Measurements from ENCODE around the gene DNAJC7. TPM values are rescaled to one million over a fixed set of nuclear protein-coding genes. Genes with fewer than 3 reads are reported as not detected.
"Not testable (repeated sequence)": the region's sequence is repeated elsewhere in the genome, so short reads cannot be mapped to it uniquely, and the experiment has no call there.

Gene DNAJC7
- total RNA-seq, 6 experiments from 2014 or later: 32.7 to 40.3 (median 35.2) TPM

DNA sequence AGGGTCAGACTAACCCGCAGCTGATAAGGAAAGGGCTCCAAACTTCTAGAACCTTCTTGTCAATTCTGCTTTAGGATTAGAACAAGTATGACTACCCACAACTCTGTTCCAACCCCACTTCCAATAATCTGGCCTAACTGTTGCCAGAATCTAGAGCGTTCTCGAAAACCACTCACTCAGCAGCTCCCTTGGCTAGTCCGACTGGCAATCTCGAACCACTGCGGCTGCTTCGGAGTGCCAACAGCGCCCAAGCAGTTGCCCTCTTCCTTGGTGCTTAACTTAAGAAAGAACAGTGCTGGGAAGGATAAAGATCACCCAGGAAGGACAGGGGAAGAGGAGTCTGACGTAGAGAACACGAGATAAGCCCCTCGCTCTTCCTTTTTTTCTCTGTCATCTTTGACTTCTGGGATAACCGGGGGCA, 818 bp downstream of the DNAJC7 start:
- ATAC-seq: peak in 2 of 4 donors; percentile 6 to 7
- intact Hi-C loops (cut with DNase I): no loop called here
- no peak for DNase-seq
- Histone ChIP-seq H3K9me3 (no peaks in the 10 kb centered on the region), H3K4me1 (peaks cover 0 to 40% (median 11%) of the 10 kb centered on the region in 4 donors), H3K36me3 (no peaks in the 10 kb centered on the region), H3K27ac (peak overlapping the region; percentile 85 to 93 (median 90)), H3K4me3 (peak overlapping the region; percentile 88 to 99 (median 99)), H3K27me3 (no peaks in the 10 kb centered on the region)
- TF ChIP-seq, protein P1, sequence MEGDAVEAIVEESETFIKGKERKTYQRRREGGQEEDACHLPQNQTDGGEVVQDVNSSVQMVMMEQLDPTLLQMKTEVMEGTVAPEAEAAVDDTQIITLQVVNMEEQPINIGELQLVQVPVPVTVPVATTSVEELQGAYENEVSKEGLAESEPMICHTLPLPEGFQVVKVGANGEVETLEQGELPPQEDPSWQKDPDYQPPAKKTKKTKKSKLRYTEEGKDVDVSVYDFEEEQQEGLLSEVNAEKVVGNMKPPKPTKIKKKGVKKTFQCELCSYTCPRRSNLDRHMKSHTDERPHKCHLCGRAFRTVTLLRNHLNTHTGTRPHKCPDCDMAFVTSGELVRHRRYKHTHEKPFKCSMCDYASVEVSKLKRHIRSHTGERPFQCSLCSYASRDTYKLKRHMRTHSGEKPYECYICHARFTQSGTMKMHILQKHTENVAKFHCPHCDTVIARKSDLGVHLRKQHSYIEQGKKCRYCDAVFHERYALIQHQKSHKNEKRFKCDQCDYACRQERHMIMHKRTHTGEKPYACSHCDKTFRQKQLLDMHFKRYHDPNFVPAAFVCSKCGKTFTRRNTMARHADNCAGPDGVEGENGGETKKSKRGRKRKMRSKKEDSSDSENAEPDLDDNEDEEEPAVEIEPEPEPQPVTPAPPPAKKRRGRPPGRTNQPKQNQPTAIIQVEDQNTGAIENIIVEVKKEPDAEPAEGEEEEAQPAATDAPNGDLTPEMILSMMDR (IDR thresholded peaks at IDR 0.05): no peak
- TF ChIP-seq POLR2A (IDR thresholded peaks at IDR 0.05): no peak
- WGBS (ENCODE audit: insufficient coverage, low coverage, low lambda C conversion rate, missing lambda C conversion rate): 1% methylated on average over 12 of the region's 12 CpGs

DNA sequence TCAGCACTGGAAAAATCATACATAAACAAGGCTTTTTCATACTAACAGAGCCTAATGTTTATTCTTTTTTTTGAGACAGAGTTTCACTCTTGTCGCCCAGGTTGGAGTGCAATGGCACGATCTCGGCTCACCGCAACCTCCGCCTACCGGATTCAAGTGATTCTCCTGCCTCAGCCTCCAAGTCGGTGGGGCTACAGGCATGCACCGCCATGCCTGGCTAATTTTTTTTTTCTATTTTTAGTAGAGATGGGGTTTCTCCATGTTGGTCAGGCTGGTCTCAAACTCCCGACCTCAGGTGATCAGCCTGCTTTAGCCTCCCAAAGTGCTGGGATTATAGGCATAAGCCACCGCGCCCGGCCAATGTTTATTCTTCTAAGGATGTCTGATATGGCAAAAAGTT, 3.5 kb downstream of the DNAJC7 start:
- H3K4me3 ChIP-seq; DNase-seq; H3K36me3 ChIP-seq; H3K27ac ChIP-seq; H3K9me3 ChIP-seq; intact Hi-C loops (cut with DNase I); H3K27me3 ChIP-seq; ATAC-seq: not testable (repeated sequence)
- peaks cover 0 to 46% (median 9%) of the 10 kb centered on the region in 4 donors for H3K4me1 ChIP-seq
- 95% methylated on average over 12 of the region's 12 CpGs for WGBS (ENCODE audit: insufficient coverage, low coverage, low lambda C conversion rate, missing lambda C conversion rate)

DNA sequence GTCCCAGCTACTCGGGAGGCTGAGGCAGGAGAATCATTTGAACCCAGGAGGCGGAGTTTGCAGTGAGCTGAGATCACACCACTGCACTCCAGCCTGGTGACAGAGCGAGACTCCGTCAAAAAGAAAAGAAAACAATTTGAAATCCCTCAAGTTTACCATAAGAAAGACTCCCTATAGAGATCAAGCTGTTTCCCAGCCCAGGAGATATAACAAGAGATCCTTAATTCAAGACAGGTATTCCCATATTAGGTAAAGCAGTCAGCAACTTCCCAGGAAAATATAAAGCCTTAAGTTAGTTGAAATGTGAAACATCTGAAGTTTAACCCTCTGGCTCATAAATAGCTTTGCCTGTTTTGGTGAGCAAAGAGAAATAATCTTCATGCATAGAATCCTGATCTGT, 4.9 kb downstream of the DNAJC7 start:
- peaks cover 0 to 37% (median 9%) of the 10 kb centered on the region in 4 donors for H3K4me1 ChIP-seq
- ATAC-seq; DNase-seq; H3K36me3 ChIP-seq; H3K9me3 ChIP-seq; H3K4me3 ChIP-seq; H3K27me3 ChIP-seq; intact Hi-C loops (cut with DNase I); H3K27ac ChIP-seq: not testable (repeated sequence)
- WGBS (ENCODE audit: insufficient coverage, low coverage, low lambda C conversion rate, missing lambda C conversion rate): 81% methylated on average over 2 of the region's 4 CpGs

DNA sequence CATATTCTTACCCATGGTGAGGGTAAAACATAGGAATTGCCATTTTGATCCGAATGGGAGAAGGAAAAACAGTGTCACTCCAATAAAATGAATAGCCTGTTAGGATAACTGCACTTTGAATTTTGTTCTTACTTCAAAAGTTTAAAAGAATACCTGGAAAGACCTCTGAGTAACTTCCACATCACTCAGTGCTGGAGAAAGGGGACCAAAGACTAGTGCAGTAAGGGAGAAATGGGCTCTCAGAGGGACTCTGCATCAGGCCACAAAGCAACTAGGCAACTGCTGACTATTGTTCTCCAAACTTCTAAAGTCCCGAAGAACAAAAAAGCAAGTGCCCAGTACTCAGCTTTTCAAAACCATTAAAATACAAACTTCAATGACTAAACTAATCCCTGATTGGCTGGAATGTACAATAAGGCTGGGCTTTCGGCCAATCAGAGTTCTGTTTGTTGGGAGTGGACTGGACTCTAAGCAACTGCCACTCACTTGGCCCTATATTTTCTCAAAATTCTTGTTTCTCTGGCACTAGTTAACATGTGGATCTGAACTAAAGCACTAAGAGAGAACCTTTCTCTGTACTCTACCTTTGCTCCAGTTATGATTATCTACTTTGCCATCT, 6.2 kb downstream of the DNAJC7 start:
- no peak for ATAC-seq
- peaks cover 0 to 33% (median 6%) of the 10 kb centered on the region in 4 donors for H3K4me1 ChIP-seq
- WGBS (ENCODE audit: insufficient coverage, low coverage, low lambda C conversion rate, missing lambda C conversion rate): 76% methylated on average over 3 of the region's 3 CpGs
- no peaks in the 10 kb centered on the region for H3K9me3 ChIP-seq
- no peaks in the 10 kb centered on the region for H3K36me3 ChIP-seq
- DNase-seq: no peak
- H3K4me3 ChIP-seq: no peak overlapping the region
- TF ChIP-seq, protein P1 (IDR thresholded peaks at IDR 0.05): no peak
- no peak for TF ChIP-seq POLR2A (IDR thresholded peaks at IDR 0.05)
- intact Hi-C loops (cut with DNase I): no loop called here
- no peaks in the 10 kb centered on the region for H3K27me3 ChIP-seq
- no peak overlapping the region for H3K27ac ChIP-seq

DNA sequence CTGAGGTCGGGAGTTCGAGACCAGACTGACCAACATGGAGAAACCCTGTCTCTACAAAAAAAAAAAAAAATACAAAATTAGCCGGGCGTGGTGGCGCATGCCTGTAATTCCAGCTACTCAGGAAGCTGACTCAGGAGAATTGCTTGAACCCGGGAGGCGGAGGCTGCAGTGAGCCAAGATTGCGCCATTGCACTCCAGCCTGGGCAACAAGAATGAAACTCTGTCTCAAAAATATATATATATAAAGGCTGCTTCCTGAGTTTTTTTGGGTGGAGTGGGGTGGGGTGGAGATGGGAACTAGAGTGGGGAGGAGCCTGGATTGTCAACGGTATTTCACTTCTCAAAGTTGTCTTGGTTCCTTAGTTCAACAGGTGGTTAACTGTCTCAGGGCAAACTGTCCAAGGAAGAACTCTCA, 7.0 kb downstream of the DNAJC7 start:
- DNase-seq; H3K4me3 ChIP-seq; intact Hi-C loops (cut with DNase I); H3K9me3 ChIP-seq; H3K27me3 ChIP-seq; H3K36me3 ChIP-seq; H3K27ac ChIP-seq: not testable (repeated sequence)
- H3K4me1 ChIP-seq: peaks cover 0 to 26% (median 5%) of the 10 kb centered on the region in 4 donors
- 56% methylated on average over 3 of the region's 9 CpGs for WGBS (ENCODE audit: insufficient coverage, low coverage, low lambda C conversion rate, missing lambda C conversion rate)
- peak; percentile 25 to 53 (median 40) for ATAC-seq

DNA sequence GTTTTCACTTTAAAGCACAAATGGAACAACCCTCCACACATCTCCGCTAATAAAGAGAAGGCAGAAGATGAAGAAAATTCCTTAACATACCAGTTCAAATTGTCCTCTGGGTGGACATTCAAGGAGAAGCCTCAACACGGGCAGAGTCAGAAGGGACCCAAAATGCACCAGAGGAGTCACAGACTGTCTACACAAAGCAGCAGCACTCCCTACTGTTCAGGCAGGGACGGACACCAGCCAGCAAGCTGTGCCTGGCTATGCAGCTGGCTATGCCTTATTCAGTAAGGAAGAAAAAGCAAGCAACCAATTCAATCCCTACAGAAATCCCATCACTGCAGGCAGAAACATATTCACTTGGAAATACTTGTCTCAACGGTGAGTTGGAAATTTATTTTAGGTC, 8.1 kb downstream of the DNAJC7 start:
- Histone ChIP-seq H3K4me3 (no peak overlapping the region), H3K4me1 (peaks cover 0 to 22% (median 5%) of the 10 kb centered on the region in 4 donors), H3K9me3 (no peaks in the 10 kb centered on the region), H3K36me3 (no peaks in the 10 kb centered on the region), H3K27ac (no peak overlapping the region), H3K27me3 (no peaks in the 10 kb centered on the region)
- WGBS (ENCODE audit: insufficient coverage, low coverage, low lambda C conversion rate, missing lambda C conversion rate): 68% methylated on average over 4 of the region's 4 CpGs
- TF ChIP-seq, protein P1 (IDR thresholded peaks at IDR 0.05): peak in 3 of 4 donors; percentile 21 to 35 (median 23)
- TF ChIP-seq POLR2A (IDR thresholded peaks at IDR 0.05): no peak
- intact Hi-C loops (cut with DNase I): no loop called here
- no peak for DNase-seq
- ATAC-seq: peak in 3 of 4 donors; percentile 56 to 66 (median 64)

All from right lobe of liver (tissue), 6 donors.